Smooth muscle cell (in vitro differentiated cells): ENCODE results near the gene PDE4C. TPM values are rescaled to one million over a fixed set of nuclear protein-coding genes. Genes with fewer than 3 reads are reported as not detected.

Experiments
- DNase-seq: peaks from one replicate; lab custom pipeline; 2025; ENCODE audit not compliant: unreplicated experiment; lab: John Stamatoyannopoulos, UW
- H2AFZ ChIP-seq: fragments of 200-600 bp; sonication (generic); 2 replicates; pipeline ENCODE4 v1.6.0; 2016; ENCODE audit warnings: antibody characterized with exemption, low read depth, mild to moderate bottlenecking
- H3F3A ChIP-seq: fragments of 200-600 bp; sonication (generic); 2 replicates; pipeline ENCODE4 v1.6.0; 2017; ENCODE audit warnings: antibody characterized with exemption, low read depth
- H3K27ac ChIP-seq: fragments of 200-600 bp; sonication (generic); 2 replicates; pipeline ENCODE4 v1.5.1; 2016; ENCODE audit warnings: low read depth, mild to moderate bottlenecking
- H3K27me3 ChIP-seq: fragments of 200-600 bp; sonication (generic); 2 replicates; pipeline ENCODE4 v1.6.1; 2016; ENCODE audit warnings: low read depth, mild to moderate bottlenecking
- H3K36me3 ChIP-seq: fragments of 200-600 bp; sonication (generic); 2 replicates; pipeline ENCODE4 v1.5.1; 2016; ENCODE audit warnings: low read depth
- H3K4me1 ChIP-seq: fragments of 200-600 bp; sonication (generic); 2 replicates; pipeline ENCODE4 v1.5.1; 2016; ENCODE audit warnings: low read depth
- H3K4me2 ChIP-seq: fragments of 200-600 bp; sonication (generic); 2 replicates; pipeline ENCODE4 v1.6.0; 2016; ENCODE audit warnings: mild to moderate bottlenecking
- H3K4me3 ChIP-seq: fragments of 200-600 bp; sonication (generic); 2 replicates; pipeline ENCODE4 v1.5.1; 2016; ENCODE audit warnings: mild to moderate bottlenecking
- H3K79me2 ChIP-seq: fragments of 200-600 bp; sonication (generic); 2 replicates; pipeline ENCODE4 v1.6.0; 2016; ENCODE audit warnings: low read depth, mild to moderate bottlenecking
- H3K9ac ChIP-seq: fragments of 200-600 bp; sonication (generic); 2 replicates; pipeline ENCODE4 v1.6.0; 2016; ENCODE audit warnings: low read depth
- H3K9me3 ChIP-seq: fragments of 200-600 bp; sonication (generic); replicated peaks from 2 replicates; pipeline ENCODE4 v1.5.1; 2016; ENCODE audit warnings: low read depth
- H4K20me1 ChIP-seq: fragments of 200-600 bp; sonication (generic); 2 replicates; pipeline ENCODE4 v1.6.0; 2016; ENCODE audit warnings: low read depth
- CTCF ChIP-seq: fragments of 200-600 bp; sonication (generic); IDR thresholded peaks from 2 replicates; pipeline ENCODE4 v1.5.1; 2017; ENCODE audit warnings: borderline replicate concordance, mild to moderate bottlenecking, antibody characterized with exemption; ENCODE audit not compliant: insufficient read depth, poor library complexity, severe bottlenecking
- WGBS: methylation state at CpG from one replicate; pipeline ENCODE4 v1.1.7; 2016; ENCODE audit warnings: low lambda C conversion rate; 5-methylcytosine and 5-hydroxymethylcytosine counted together
- polyA plus RNA-seq: library from polyadenylated mRNA; unstranded; fragments of >200 nt; fragmentation: Nextera tagmentation; extraction: Ambion mirVana; gene quantifications from 2 replicates; pipeline ENCODE4 v1.2.1, GENCODE V29; 2016
- total RNA-seq: library from RNA; depleted of rRNA; stranded (reverse); fragments of >200 nt; gene quantifications from 2 replicates; pipeline ENCODE4 v1.2.3, GENCODE V29; 2014

PDE4C gene
- total and polyA plus RNA-seq, 2 experiments from 2014 or later, result 1.1 to 1.7 TPM

GRCh38 chr19:18194181-18194530 lies 32.1 kb downstream of the PDE4C start:
- no peak for TF ChIP-seq CTCF
- no peak overlapping the region for H3K27ac ChIP-seq
- no peaks in the 10 kb centered on the region for H4K20me1 ChIP-seq
- no peaks in the 10 kb centered on the region for H3K27me3 ChIP-seq
- peaks cover 5% of the 10 kb centered on the region for H3F3A ChIP-seq
- H3K36me3 ChIP-seq, result no peaks in the 10 kb centered on the region
- H2AFZ ChIP-seq, result no peak overlapping the region
- peak overlapping the region; percentile 68 for H3K4me3 ChIP-seq
- H3K9me3 ChIP-seq, result no peaks in the 10 kb centered on the region
- peak overlapping the region; percentile 66 for H3K9ac ChIP-seq
- 57% methylated on average over 12 of the region's 12 CpGs for WGBS
- H3K4me2 ChIP-seq, result peak overlapping the region; percentile 96
- no peak for DNase-seq
- no peaks in the 10 kb centered on the region for H3K79me2 ChIP-seq
- peaks cover 8% of the 10 kb centered on the region for H3K4me1 ChIP-seq

DNA sequence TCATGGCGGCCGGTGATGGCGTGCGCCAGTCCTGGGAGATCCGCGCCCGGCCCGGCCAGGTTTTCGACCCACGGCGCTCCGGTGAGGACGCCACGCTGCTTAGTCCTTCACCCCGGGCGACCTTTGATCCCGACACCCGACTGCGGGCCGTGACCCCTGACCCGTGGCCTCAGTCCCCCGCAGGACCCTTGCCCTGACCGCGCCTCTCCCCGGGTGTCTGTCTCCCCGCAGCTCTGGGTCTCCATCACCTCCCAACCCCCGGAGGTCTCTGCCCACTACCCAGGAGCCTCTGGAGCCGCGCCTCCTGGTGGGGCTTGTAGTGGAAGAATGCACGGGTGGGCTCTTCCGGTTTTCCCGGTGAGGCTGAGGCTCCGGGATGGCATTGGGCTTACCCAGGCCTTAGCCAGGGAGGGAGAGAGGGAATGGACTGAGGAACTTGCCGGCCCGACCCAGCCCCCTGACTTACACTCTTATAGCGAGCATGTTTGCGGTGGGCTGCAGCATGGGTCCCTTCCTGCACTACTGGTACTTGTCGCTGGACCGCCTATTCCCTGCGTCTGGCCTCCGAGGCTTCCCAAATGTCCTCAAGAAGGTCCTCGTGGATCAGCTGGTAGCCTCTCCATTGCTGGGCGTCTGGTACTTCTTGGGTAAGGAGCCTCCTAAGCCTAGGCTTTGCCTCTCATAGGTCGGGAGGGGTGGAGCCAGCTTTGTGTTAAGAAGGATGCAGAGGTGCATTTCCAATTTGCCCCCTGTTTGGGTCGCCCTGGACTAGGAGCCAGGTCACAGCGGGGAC lies 32.7 kb downstream of the PDE4C start:
- TF ChIP-seq CTCF, result no peak
- H3K79me2 ChIP-seq, result no peaks in the 10 kb centered on the region

DNA sequence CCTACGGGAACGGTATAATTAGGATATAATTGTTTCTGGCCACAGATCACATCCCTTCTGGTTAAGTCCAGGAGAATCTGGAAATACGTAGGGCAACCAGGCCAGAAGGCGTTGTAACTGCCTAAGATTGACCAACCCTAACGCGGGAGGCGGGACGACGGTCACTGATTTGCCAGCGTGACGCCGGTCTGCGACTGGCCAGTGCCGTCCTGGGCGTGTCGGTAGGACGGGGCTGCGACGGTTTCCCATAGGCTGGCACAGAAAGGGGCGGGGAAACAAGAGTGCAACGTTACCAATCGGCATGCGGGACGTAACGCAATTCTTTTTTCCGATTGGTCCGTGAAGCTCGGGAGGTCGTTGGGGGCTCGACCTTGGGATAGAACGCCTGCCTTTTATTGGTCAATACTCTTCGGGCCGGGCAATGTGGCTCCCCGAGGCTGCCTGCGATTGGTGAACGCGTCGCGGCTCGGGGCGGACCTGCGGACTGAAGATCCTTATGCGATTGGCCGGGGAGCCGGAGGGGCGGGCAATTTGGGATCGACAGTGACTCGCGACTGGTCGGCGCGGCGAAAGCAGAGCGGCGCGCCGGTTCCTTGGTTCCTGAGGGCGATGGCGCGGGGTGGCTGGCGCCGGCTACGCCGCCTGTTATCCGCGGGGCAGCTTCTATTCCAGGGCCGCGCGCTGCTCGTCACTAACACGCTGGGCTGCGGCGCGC lies 33.4 kb downstream of the PDE4C start, which contains the start of gene MPV17L2:
Gene MPV17L2 (plus strand): TSS at position 546 of the 715 bp plus-strand sequence. CDS start 64 bp downstream, at position 610.
- Histone ChIP-seq H3K36me3 (no peaks in the 10 kb centered on the region), H3K9me3 (no peaks in the 10 kb centered on the region), H3F3A (peaks cover 5% of the 10 kb centered on the region), H3K9ac (peak within 1 kb of the TSS; percentile 66), H3K79me2 (no peaks in the 10 kb centered on the region), H3K27ac (peak within 1 kb of the TSS; percentile 69), H2AFZ (peak within 1 kb of the TSS; percentile 44), H4K20me1 (no peaks in the 10 kb centered on the region), H3K4me2 (peak within 1 kb of the TSS; percentile 96), H3K4me3 (peak within 1 kb of the TSS; percentile 68), H3K27me3 (no peaks in the 10 kb centered on the region), H3K4me1 (peaks cover 8% of the 10 kb centered on the region)
- peak; percentile 100 for DNase-seq
- no peak for TF ChIP-seq CTCF
- WGBS, result under 1% methylated on average over 64 of the region's 74 CpGs

More for the DNA sequence above, 32.7 kb downstream of the PDE4C start:
- Histone ChIP-seq H2AFZ (peak overlapping the region; percentile 44), H3K27ac (peak overlapping the region; percentile 28), H3K9ac (peak overlapping the region; percentile 66), H3F3A (peaks cover 5% of the 10 kb centered on the region), H3K4me2 (peak overlapping the region; percentile 96), H3K4me3 (peak overlapping the region; percentile 68), H3K36me3 (no peaks in the 10 kb centered on the region), H4K20me1 (no peaks in the 10 kb centered on the region), H3K4me1 (peaks cover 8% of the 10 kb centered on the region), H3K27me3 (no peaks in the 10 kb centered on the region), H3K9me3 (no peaks in the 10 kb centered on the region)
- DNase-seq, result no peak
- 6% methylated on average over 45 of the region's 46 CpGs for WGBS
